Endothelial cell of umbilical vein (primary cell): ENCODE results near the gene IL24. TPM values are rescaled to one million over a fixed set of nuclear protein-coding genes. Genes with fewer than 3 reads are reported as not detected.

Experiments used
- BruUV-seq: library from RNA; stranded (reverse); fragments of 400-500 nt; replicated peaks from 2 replicates; lab custom pipeline; 2021; lab: Mats Ljungman, UMichigan
- CTCF ChIA-PET: fragments of 300-600, 350-600 bp; sonication (Branson Sonifier 250); formaldehyde crosslinking; loops from one replicate; lab custom pipeline; 2021; ENCODE audit warnings: antibody characterized with exemption, inconsistent platforms; lab: Charles Lee
- POLR2A ChIA-PET: fragments of 300-600, 350-600 bp; sonication (Branson Sonifier 250); formaldehyde crosslinking; loops from one replicate; lab custom pipeline; 2021; ENCODE audit warnings: antibody characterized with exemption, inconsistent platforms; lab: Charles Lee
- DNase-seq: peaks from one replicate; pipeline ENCODE4 v3.0.0-alpha.2; 2011; ENCODE audit warnings: low read depth, low spot score
- FAIRE-seq: peaks from 2 replicates; lab custom pipeline; 2011; peaks lifted over from hg19 to GRCh38; lab: Jason Lieb, UNC
- H2AFZ ChIP-seq: 2 replicates; pipeline ENCODE4 v1.6.0; 2012; ENCODE audit warnings: low read depth, low read length, control low read depth, inconsistent platforms
- H3K27ac ChIP-seq: 2 replicates; pipeline ENCODE4 v1.5.1; 2011; ENCODE audit warnings: low read depth, mild to moderate bottlenecking, control low read depth, low read length, moderate library complexity; ENCODE audit not compliant: insufficient read depth
- H3K27me3 ChIP-seq, 2 experiments: 2 replicates each; pipeline versions ENCODE4 v1.6.0 to v1.6.1; 2011; ENCODE audit warnings: low read length in 2 of 2, mixed read lengths in 1 of 2; ENCODE audit not compliant: control insufficient read depth in 2 of 2, insufficient read depth in 2 of 2
- H3K36me3 ChIP-seq, 2 experiments: 2 replicates in 1 of 2; 3 replicates in 1 of 2; pipeline ENCODE4 v1.5.1; 2011; ENCODE audit warnings: low read length in 2 of 2, mild to moderate bottlenecking in 1 of 2, moderate library complexity in 1 of 2; ENCODE audit not compliant: control insufficient read depth in 2 of 2, insufficient read depth in 2 of 2; ENCODE audit errors: extremely low read depth in 1 of 2
- H3K4me1 ChIP-seq: 3 replicates; pipeline ENCODE4 v1.5.1; 2011; ENCODE audit warnings: mild to moderate bottlenecking, low read length; ENCODE audit not compliant: control insufficient read depth, insufficient read depth; ENCODE audit errors: extremely low read depth
- H3K4me2 ChIP-seq: 2 replicates; pipeline ENCODE4 v1.6.1; 2011; ENCODE audit warnings: low read length, control low read depth, mixed read lengths; ENCODE audit not compliant: insufficient read depth
- H3K4me3 ChIP-seq, 3 experiments: fragments of 200-600 bp in 1 of 3; sonication (generic), shearing (Covaris generic) in 1 of 3; replicated peaks in 1 of 3; 2 replicates each; pipeline ENCODE4 v1.5.1; 2011 to 2016; ENCODE audit warnings: control low read depth in 3 of 3, low read length in 3 of 3, mild to moderate bottlenecking in 2 of 3, inconsistent platforms in 1 of 3, low read depth in 1 of 3, moderate library complexity in 1 of 3; ENCODE audit not compliant: insufficient read depth in 1 of 3
- H3K79me2 ChIP-seq: 2 replicates; pipeline ENCODE4 v1.6.0; 2012; ENCODE audit warnings: low read length, inconsistent platforms; ENCODE audit not compliant: control insufficient read depth, insufficient read depth
- H3K9ac ChIP-seq: replicated peaks from 2 replicates; pipeline ENCODE3; 2011; ENCODE audit warnings: low read length, control low read depth; ENCODE audit not compliant: insufficient read depth; ENCODE audit errors: extremely low read depth
- H3K9me1 ChIP-seq: replicated peaks from 3 replicates; pipeline ENCODE4 v1.6.0; 2011; ENCODE audit warnings: mild to moderate bottlenecking, low read length; ENCODE audit not compliant: control insufficient read depth, insufficient read depth; ENCODE audit errors: extremely low read depth
- H3K9me3 ChIP-seq: replicated peaks from 2 replicates; pipeline ENCODE4 v1.5.1; 2012; ENCODE audit warnings: low read length, inconsistent platforms; ENCODE audit not compliant: control insufficient read depth, insufficient read depth
- H4K20me1 ChIP-seq: replicated peaks from 2 replicates; pipeline ENCODE3; 2011; ENCODE audit warnings: mild to moderate bottlenecking, low read length; ENCODE audit not compliant: control insufficient read depth, insufficient read depth; ENCODE audit errors: extremely low read depth
- CTCF ChIP-seq, 2 donors: IDR thresholded peaks; 1 replicate in 1 of 2; 2 replicates in 1 of 2; pipeline ENCODE4 v1.5.1; 2011; ENCODE audit warnings: low read length in 2 of 2, mild to moderate bottlenecking in 2 of 2, moderate library complexity in 2 of 2, control low read depth in 1 of 2, inconsistent platforms in 1 of 2, low read depth in 1 of 2; ENCODE audit not compliant: insufficient read depth in 1 of 2; ENCODE audit errors: extremely low read depth in 1 of 2
- EZH2 ChIP-seq: IDR thresholded peaks from 2 replicates; pipeline ENCODE4 v1.6.1; 2012; ENCODE audit warnings: borderline replicate concordance, low read depth, mild to moderate bottlenecking, moderate library complexity, low read length, inconsistent platforms; ENCODE audit not compliant: severe bottlenecking
- GATA2 ChIP-seq: IDR thresholded peaks from 2 replicates; pipeline ENCODE4 v1.7.0; 2011; ENCODE audit warnings: low read depth, mild to moderate bottlenecking, moderate library complexity, mixed read lengths, low read length; ENCODE audit not compliant: insufficient read length, insufficient read depth
- MYC ChIP-seq: IDR thresholded peaks from one replicate; pipeline ENCODE4 v1.6.1; 2011; ENCODE audit warnings: mild to moderate bottlenecking, low read depth, low read length
- POLR2A ChIP-seq: IDR thresholded peaks from 2 replicates; pipeline ENCODE4 v1.6.1; 2012; ENCODE audit warnings: low read depth, mild to moderate bottlenecking, control low read depth, low read length
- POLR2AphosphoS5 ChIP-seq: IDR thresholded peaks from 2 replicates; pipeline ENCODE4 v1.6.1; 2012; ENCODE audit warnings: low read depth, mild to moderate bottlenecking, control low read depth, low read length, moderate library complexity; ENCODE audit not compliant: insufficient read depth
- dilution Hi-C: fragments of 300-500 bp; cut with MboI; formaldehyde crosslinking; loops from one replicate; pipeline ENCODE4 v1.15.0; 2019; ENCODE audit warnings: low sequenced_read_pairs; ENCODE audit not compliant: extremely low pct_ligation_motif_present
- intact Hi-C: fragments of 100-400 bp; cut with micrococcal nuclease; formaldehyde crosslinking; loops from one replicate; pipeline ENCODE4 v1.10.0; 2022
- polyA plus RNA-seq, 4 experiments: library from polyadenylated mRNA; depleted of rRNA in 3 of 4; stranded (reverse) in 3 of 4; unstranded in 1 of 4; fragments of >200 nt; gene quantifications; 2 replicates each; pipeline versions ENCODE4 v1.2.1 to v1.2.3, GENCODE V29; 2011 to 2012; ENCODE audit warnings: missing spikeins in 1 of 4
- total RNA-seq: library from RNA; stranded (reverse); gene quantifications from 2 replicates; pipeline ENCODE4 v1.2.3, GENCODE V29; 2021

The IL24 gene
- total and polyA plus RNA-seq, 2 donors (not counting 3 experiments of a cell fraction or from before 2014, with no cell fraction given), result not detected

GRCh38 chr1:206952171-206952570, 54.9 kb downstream of the IL24 start:
- Histone ChIP-seq H3K27ac (no peak overlapping the region), H2AFZ (no peak overlapping the region), H3K4me2 (no peak overlapping the region), H3K36me3 (no peaks in the 10 kb centered on the region), H3K79me2 (no peaks in the 10 kb centered on the region), H3K9me3 (no peaks in the 10 kb centered on the region), H4K20me1 (no peaks in the 10 kb centered on the region), H3K27me3 (peaks cover 2 to 3% of the 10 kb centered on the region in 2 experiments), H3K9me1 (no peaks in the 10 kb centered on the region), H3K9ac (no peak overlapping the region), H3K4me3 (no peak overlapping the region), H3K4me1 (no peaks in the 10 kb centered on the region)
- dilution Hi-C loops (no loop called here), intact Hi-C loops (no loop called here)
- DNase-seq (no peak), FAIRE-seq (no peak)
- TF ChIP-seq GATA2 (no peak), EZH2 (no peak), MYC (no peak)
- ChIA-PET POLR2A (no interaction called here), CTCF (no interaction called here)
- BruUV-seq, result no TSS peak

GRCh38 chr1:206953126-206953525, 55.9 kb downstream of the IL24 start:
- no peak overlapping the region for H3K9ac ChIP-seq
- no peak overlapping the region for H2AFZ ChIP-seq
- BruUV-seq, result no TSS peak
- H3K36me3 ChIP-seq, result no peaks in the 10 kb centered on the region
- FAIRE-seq (no peak), DNase-seq (no peak)
- POLR2A ChIA-PET, result no interaction called here
- peaks cover 2 to 3% of the 10 kb centered on the region in 2 experiments for H3K27me3 ChIP-seq
- H4K20me1 ChIP-seq, result no peaks in the 10 kb centered on the region
- intact Hi-C loops (no loop called here), dilution Hi-C loops (no loop called here)
- H3K4me2 ChIP-seq, result no peak overlapping the region
- no peak overlapping the region for H3K27ac ChIP-seq
- CTCF ChIA-PET, result no interaction called here
- TF ChIP-seq POLR2AphosphoS5 (no peak), CTCF (IDR thresholded peaks at IDR 0.05; ENCODE audit: extremely low read depth in 1 of 2, insufficient read depth in 1 of 2, low read depth in 1 of 2, low read length in 2 of 2) (no peak), POLR2A (no peak), MYC (no peak)
- H3K9me1 ChIP-seq, result no peaks in the 10 kb centered on the region
- no peaks in the 10 kb centered on the region for H3K4me1 ChIP-seq
- no peaks in the 10 kb centered on the region for H3K79me2 ChIP-seq
- H3K9me3 ChIP-seq, result no peaks in the 10 kb centered on the region
- no peak overlapping the region for H3K4me3 ChIP-seq
